Measurements from ENCODE around the gene SRGAP1.
"Not testable (repeated sequence)": the region's sequence is repeated elsewhere in the genome, so short reads cannot be mapped to it uniquely, and the experiment has no call there.

- TF ChIP-seq POLR2A, EP300 (IDR thresholded peaks at IDR 0.05): not testable (repeated sequence)
Observed at GRCh38 chr12:63880235-63880634, 35.7 kb downstream of the SRGAP1 start.
